ENCODE data around the gene IPO5. TPM values are rescaled to one million over a fixed set of nuclear protein-coding genes. Genes with fewer than 3 reads are reported as not detected.

The IPO5 gene
- total and polyA plus RNA-seq, 2 of the 8 experiments (the other 6 are each of a cell fraction or from before 2014, with no cell fraction given) = 143 to 410 TPM

Small RNA genes lying within 50 kb of the gene (small RNA-seq; reads per million reads assigned to genes)
- not detected for gene FTLP8 (ENCODE audit: insufficient read depth)

Other genes with a start within 250 kb of the IPO5 start
- 97.9 and 104 TPM in 2 replicates for gene FARP1, start 189.4 kb downstream of the IPO5 start, total RNA-seq (2021; fragmentation: NEBNext Ultra II Directional; extraction: Animal tissue kit (Norgen Biotek cat#: 25700))
- gene FARP1, start 189.4 kb downstream of the IPO5 start, polyA plus RNA-seq (2011; rRNA removed) = 24.7 and 29.6 TPM in 2 replicates
- gene RNF113B, start 223.6 kb downstream of the IPO5 start, total RNA-seq (2021; fragmentation: NEBNext Ultra II Directional; extraction: Animal tissue kit (Norgen Biotek cat#: 25700)) = not detected in 2 replicates
- gene RNF113B, start 223.6 kb downstream of the IPO5 start, polyA plus RNA-seq (2011; rRNA removed) = not detected in 2 replicates